HepG2 (cell line): ENCODE results near the gene ELL. TPM values are rescaled to one million over a fixed set of nuclear protein-coding genes. Genes with fewer than 3 reads are reported as not detected.
A peak's percentile ranks its signal among the peaks of the same experiment; 100 is the strongest.

ENCODE experiments used
- ATAC-seq: fragments of 200-7000 bp; cut with Tn5 transposase; 3 replicates; pipeline ENCODE4 v1.9.1; 2020; ENCODE audit warnings: mild to moderate bottlenecking, moderate library complexity
- BruUV-seq: library from RNA; stranded (reverse); fragments of 400-500 nt; replicated peaks from 2 replicates; lab custom pipeline; 2021; lab: Mats Ljungman, UMichigan
- CTCF ChIA-PET: fragments of 300-600 bp; formaldehyde crosslinking; extraction: SDS; loops from one replicate; lab custom pipeline; 2021; ENCODE audit warnings: low total read pairs, inconsistent platforms, low intra/inter-chr PET ratio; lab: Yijun Ruan, JAX
- POLR2A ChIA-PET: fragments of 350-600 bp; sonication (Branson Sonifier 250); formaldehyde crosslinking; loops from one replicate; lab custom pipeline; 2020; ENCODE audit warnings: antibody characterized with exemption, inconsistent platforms; lab: Yijun Ruan, JAX
- DNase-seq: peaks from one replicate; pipeline ENCODE4 v3.0.0-alpha.2; 2015; ENCODE audit warnings: low spot score
- FAIRE-seq: peaks from 3 replicates; lab custom pipeline; 2011; peaks lifted over from hg19 to GRCh38; lab: Jason Lieb, UNC
- H2AFZ ChIP-seq: one replicate; pipeline ENCODE4 v1.6.1; 2011; ENCODE audit warnings: low read length, inconsistent platforms
- H3K27ac ChIP-seq: fragments of 300-600 bp; 3 replicates; pipeline ENCODE4 v1.8.0; 2011; ENCODE audit warnings: mixed run types, mild to moderate bottlenecking, mixed read lengths, low read length, inconsistent platforms; ENCODE audit not compliant: insufficient read depth; ENCODE audit errors: extremely low read length
- H3K27me3 ChIP-seq, 2 experiments: fragments of 200-600 bp in 1 of 2; 2 replicates in 1 of 2; 3 replicates in 1 of 2; pipeline versions ENCODE4 v1.6.0 to v1.8.0; 2011; ENCODE audit warnings: low read length in 2 of 2, mild to moderate bottlenecking in 2 of 2, moderate library complexity in 2 of 2, inconsistent platforms in 1 of 2; ENCODE audit not compliant: insufficient read depth in 2 of 2, control insufficient read depth in 1 of 2
- H3K36me3 ChIP-seq, 2 experiments: fragments of 200-600 bp in 1 of 2; replicated peaks in 1 of 2; 2 replicates in 1 of 2; 3 replicates in 1 of 2; pipeline versions ENCODE4 v1.5.1 to v1.8.0; 2011; ENCODE audit warnings: low read length in 2 of 2, inconsistent platforms in 1 of 2; ENCODE audit not compliant: insufficient read depth in 2 of 2, control insufficient read depth in 1 of 2
- H3K4me1 ChIP-seq: 2 replicates; pipeline ENCODE4 v1.5.1; 2012; ENCODE audit warnings: low read length, inconsistent platforms; ENCODE audit not compliant: insufficient read depth
- H3K4me2 ChIP-seq: 2 replicates; pipeline ENCODE4 v1.6.0; 2011; ENCODE audit warnings: low read depth, low read length, inconsistent platforms
- H3K4me3 ChIP-seq, 3 experiments: fragments of 200-600 bp in 1 of 3; sonication (generic), shearing (Covaris generic) in 1 of 3; replicated peaks in 1 of 3; 2 replicates each; pipeline ENCODE4 v1.5.1; 2011 to 2016; ENCODE audit warnings: low read length in 3 of 3, inconsistent platforms in 2 of 3, low read depth in 2 of 3, mild to moderate bottlenecking in 2 of 3, control low read depth in 1 of 3, mixed read lengths in 1 of 3; ENCODE audit not compliant: insufficient read depth in 1 of 3
- H3K79me2 ChIP-seq: one replicate; pipeline ENCODE4 v1.6.1; 2011; ENCODE audit warnings: low read length, inconsistent platforms; ENCODE audit not compliant: insufficient read depth
- H3K9ac ChIP-seq: 2 replicates; pipeline ENCODE4 v1.6.0; 2011; ENCODE audit warnings: mild to moderate bottlenecking, low read depth, low read length, inconsistent platforms; ENCODE audit not compliant: insufficient read depth
- H3K9me3 ChIP-seq: 2 replicates; pipeline ENCODE4 v1.5.1; 2012; ENCODE audit warnings: mild to moderate bottlenecking, low read length
- H4K20me1 ChIP-seq: 2 replicates; pipeline ENCODE4 v1.6.0; 2011; ENCODE audit warnings: inconsistent platforms, mild to moderate bottlenecking, low read length, moderate library complexity; ENCODE audit not compliant: insufficient read depth
- ARNT2 ChIP-seq: sonication (generic); formaldehyde crosslinking; IDR thresholded peaks from 2 replicates; pipeline ENCODE4 v1.8.0; 2022; ENCODE audit warnings: mild to moderate bottlenecking, low read depth, missing genetic modification reagents, moderate library complexity
- CBX2 ChIP-seq, 2 experiments: fragments of 200-600 bp in 1 of 2; sonication (generic); formaldehyde crosslinking in 1 of 2; IDR thresholded peaks; 2 replicates each; pipeline versions ENCODE4 v1.7.0 to v1.8.1; 2018 to 2022; ENCODE audit warnings: low read depth in 2 of 2, low read length in 1 of 2, mild to moderate bottlenecking in 1 of 2, missing genetic modification reagents in 1 of 2
- CENPT ChIP-seq: sonication (generic); formaldehyde crosslinking; IDR thresholded peaks from 2 replicates; pipeline ENCODE4 v1.8.0; 2022; ENCODE audit warnings: low read depth, mild to moderate bottlenecking, moderate library complexity, missing genetic modification reagents
- FOXJ3 ChIP-seq: sonication (generic); formaldehyde crosslinking; IDR thresholded peaks from 2 replicates; pipeline ENCODE4 v1.4.0; 2020; ENCODE audit warnings: missing genetic modification reagents, mild to moderate bottlenecking, borderline replicate concordance
- HCFC1 ChIP-seq: fragments of 150-350 bp; IDR thresholded peaks from 2 replicates; pipeline ENCODE4 v1.6.1; 2014; ENCODE audit warnings: low read depth, low read length
- HDAC2 ChIP-seq: sonication (generic); formaldehyde crosslinking; IDR thresholded peaks from 2 replicates; pipeline ENCODE4 v1.4.0; 2020; ENCODE audit warnings: missing genetic modification reagents
- HES4 ChIP-seq: sonication (generic); formaldehyde crosslinking; IDR thresholded peaks from 2 replicates; pipeline ENCODE4 v1.9.0; 2021; ENCODE audit warnings: mild to moderate bottlenecking, missing genetic modification reagents, borderline replicate concordance
- HNF4A ChIP-seq: sonication (generic); formaldehyde crosslinking; IDR thresholded peaks from 2 replicates; pipeline ENCODE4 v1.4.0; 2020; ENCODE audit warnings: missing genetic modification reagents
- MBD4 ChIP-seq: IDR thresholded peaks from 2 replicates; pipeline ENCODE4 v1.6.1; 2012; ENCODE audit warnings: low read length, inconsistent platforms, borderline replicate concordance
- NFKBIZ ChIP-seq: IDR thresholded peaks from 2 replicates; pipeline ENCODE4 v1.6.1; 2018; ENCODE audit warnings: missing genetic modification reagents, missing compliant biosample characterization
- PLRG1 ChIP-seq: fragments of 450-650 bp; conservative IDR thresholded peaks from 2 replicates; pipeline ENCODE4 v1.6.1; 2016
- RARG ChIP-seq: sonication (generic); formaldehyde crosslinking; IDR thresholded peaks from 2 replicates; pipeline ENCODE4 v1.4.0; 2020; ENCODE audit warnings: low read depth, mild to moderate bottlenecking, missing genetic modification reagents
- REPIN1 ChIP-seq: sonication (generic); formaldehyde crosslinking; IDR thresholded peaks from 2 replicates; pipeline ENCODE4 v1.8.0; 2022; ENCODE audit warnings: missing genetic modification reagents, low read depth, mild to moderate bottlenecking, borderline replicate concordance
- TOPORS ChIP-seq: sonication (generic); formaldehyde crosslinking; IDR thresholded peaks from 2 replicates; pipeline ENCODE4 v1.8.0; 2023; ENCODE audit warnings: mild to moderate bottlenecking, missing genetic modification reagents
- ZKSCAN1 ChIP-seq: fragments of 150-350 bp; IDR thresholded peaks from 2 replicates; pipeline ENCODE4 v1.6.1; 2014; ENCODE audit warnings: low read length
- ZNF296 ChIP-seq: sonication (generic); formaldehyde crosslinking; conservative IDR thresholded peaks from 2 replicates; pipeline ENCODE4 v1.5.0; 2020; ENCODE audit warnings: mild to moderate bottlenecking, missing genetic modification reagents
- ZNF317 ChIP-seq: sonication (generic); formaldehyde crosslinking; IDR thresholded peaks from 2 replicates; pipeline ENCODE4 v1.5.0; 2020; ENCODE audit warnings: mild to moderate bottlenecking, missing genetic modification reagents
- ZNF512B ChIP-seq: sonication (generic); formaldehyde crosslinking; IDR thresholded peaks from 2 replicates; pipeline ENCODE4 v1.5.1; 2020; ENCODE audit warnings: missing genetic modification reagents, mild to moderate bottlenecking, borderline replicate concordance
- ZNF703 ChIP-seq: sonication (generic); formaldehyde crosslinking; IDR thresholded peaks from 2 replicates; pipeline ENCODE4 v1.5.1; 2020; ENCODE audit warnings: missing genetic modification reagents, mild to moderate bottlenecking, moderate library complexity, borderline replicate concordance
- ZNF792 ChIP-seq: IDR thresholded peaks from 2 replicates; pipeline ENCODE4 v1.6.1; 2016
- ZZZ3 ChIP-seq: sonication (generic); formaldehyde crosslinking; IDR thresholded peaks from 2 replicates; pipeline ENCODE4 v1.4.0; 2020; ENCODE audit warnings: missing genetic modification reagents, mild to moderate bottlenecking, borderline replicate concordance
- WGBS: methylation state at CpG from one replicate; pipeline ENCODE4 v1.1.6; 2017; ENCODE audit warnings: low lambda C conversion rate; 5-methylcytosine and 5-hydroxymethylcytosine counted together
- in situ Hi-C: cut with HindIII; loops from 2 replicates; pipeline ENCODE4 v1.10.0; 2017; ENCODE audit warnings: low pct_unique_long_range_greater_than_20kb; ENCODE audit not compliant: extremely low pct_ligation_motif_present
- intact Hi-C: fragments of 100-400 bp; cut with micrococcal nuclease; formaldehyde crosslinking; loops from one replicate; pipeline ENCODE4 v1.10.0; 2022; ENCODE audit not compliant: unreplicated experiment
- polyA plus RNA-seq, 8 experiments: library from polyadenylated mRNA; depleted of rRNA in 3 of 8; stranded (reverse) in 7 of 8; unstranded in 1 of 8; fragments of >200 nt; fragmentation: Illumina TruSeq in 4 of 8; extraction: Trizol in 4 of 8; gene quantifications; 2 replicates each; pipeline versions ENCODE4 v1.2.1 to v1.2.3, GENCODE V29; 2011 to 2016; ENCODE audit warnings: low read depth in 4 of 8, missing spikeins in 1 of 8, mixed read lengths in 1 of 8; ENCODE audit not compliant: insufficient read depth in 1 of 8
- total RNA-seq, 5 experiments: library from RNA; depleted of rRNA; stranded (reverse); fragments of >200 nt; fragmentation: Illumina TruSeq; extraction: Trizol; gene quantifications; 2 replicates each; pipeline ENCODE4 v1.2.3, GENCODE V29; 2016; ENCODE audit warnings: low read depth in 1 of 5

Gene ELL
- total and polyA plus RNA-seq, 2 of the 13 experiments (the other 11 are each of a cell fraction or from before 2014, with no cell fraction given): 3.7 to 5.4 TPM

- TF ChIP-seq ZNF512B (CRISPR knock-in tag): 0 out of 2 replicates have a peak, but pooled peaks have one; percentile 8
Measured at GRCh38 chr19:18418029-18418482, 103.8 kb downstream of the ELL start (continued).

- Histone ChIP-seq H2AFZ (no peak overlapping the region), H3K4me1 (peaks cover 69% of the 10 kb centered on the region), H3K9me3 (no peaks in the 10 kb centered on the region), H3K4me2 (peak overlapping the region; percentile 85), H3K4me3 (peak overlapping the region; percentile 42 to 78 (median 54)), H3K36me3 (no peaks in the 10 kb centered on the region), H3K79me2 (peaks cover 20% of the 10 kb centered on the region), H3K27me3 (no peaks in the 10 kb centered on the region), H3K9ac (peak overlapping the region; percentile 64), H3K27ac (peak overlapping the region; percentile 47), H4K20me1 (peaks cover 6% of the 10 kb centered on the region; the same call in 1 of the 2 replicates)
- ATAC-seq (peak; percentile 40), FAIRE-seq (no peak), DNase-seq (peak; percentile 63)
- 5% methylated on average over 15 of the region's 53 CpGs for WGBS
- CTCF ChIA-PET: no interaction called here
- in situ Hi-C loops (loop anchor here (10.0 kb wide), 2 partner anchors 143 to 213 kb away; partner anchors contain the start of genes IQCN and RAB3A), intact Hi-C loops (no loop called here)
- POLR2A ChIA-PET: interaction anchor here (0.6 to 3.7 kb wide), 10 partner anchors 22 to 140 kb away, joined by 3 to 25 read pairs (median 4); partner anchors contain the start of genes GDF15, JUND, KXD1 and LSM4
- no TSS peak for BruUV-seq
- no peak for TF ChIP-seq PLRG1
- TF ChIP-seq NFKBIZ (CRISPR knock-in tag): peak; percentile 65
- peak; percentile 85; the same call in 1 of the 2 replicates for TF ChIP-seq HES4 (CRISPR knock-in tag)
- TF ChIP-seq ARNT2 (CRISPR knock-in tag): peak; percentile 83
- TF ChIP-seq REPIN1 (CRISPR knock-in tag): no peak
- no peak for TF ChIP-seq ZNF703 (CRISPR knock-in tag)
- TF ChIP-seq RARG (CRISPR knock-in tag): no peak
- no peak for TF ChIP-seq MBD4
- TF ChIP-seq ZZZ3 (CRISPR knock-in tag): no peak
- TF ChIP-seq ZNF317 (CRISPR knock-in tag): no peak
- no peak for TF ChIP-seq TOPORS (CRISPR knock-in tag)
- no peak for TF ChIP-seq HCFC1
- TF ChIP-seq HNF4A: no peak
- no peak for TF ChIP-seq ZNF792 (CRISPR knock-in tag)
- TF ChIP-seq FOXJ3 (CRISPR knock-in tag): no peak
- TF ChIP-seq ZKSCAN1: peak; percentile 85
- 0 out of 2 replicates have a peak, but pooled peaks have one; percentile 56 for TF ChIP-seq ZNF296 (CRISPR knock-in tag)
- TF ChIP-seq CENPT (CRISPR knock-in tag): no peak
- TF ChIP-seq HDAC2 (CRISPR knock-in tag): no peak; the same call in 1 of the 2 replicates
- TF ChIP-seq CBX2 (IDR thresholded peaks at IDR 0.05; ENCODE audit: low read depth, low read length): no peak
- no peak for TF ChIP-seq CBX2 (CRISPR knock-in tag; IDR thresholded peaks at IDR 0.05; ENCODE audit: low read depth)
Measured at GRCh38 chr19:18417250-18418028, 104.4 kb downstream of the ELL start.
